CD4-positive, alpha-beta T cell (primary cell): ENCODE measurements around the gene TSSK6. TPM values are rescaled to one million over a fixed set of nuclear protein-coding genes. Genes with fewer than 3 reads are reported as not detected.
A peak's percentile ranks its signal among the peaks of the same experiment; 100 is the strongest.

Experiments
- ATAC-seq: fragments of 200-7000 bp; cut with Tn5 transposase; one replicate; pipeline ENCODE4 v1.10.0; 2022; ENCODE audit warnings: mild to moderate bottlenecking; ENCODE audit not compliant: poor library complexity
- CTCF ChIA-PET: fragments of 350-600 bp; sonication (Branson Sonifier 250); formaldehyde crosslinking; loops from one replicate; lab custom pipeline; 2021; ENCODE audit warnings: antibody characterized with exemption, inconsistent platforms; lab: Charles Lee
- POLR2A ChIA-PET: fragments of 350-600 bp; sonication (Branson Sonifier 250); formaldehyde crosslinking; loops from one replicate; lab custom pipeline; 2021; ENCODE audit warnings: antibody characterized with exemption, inconsistent platforms; lab: Charles Lee
- DNase-seq, 14 experiments: peaks; one replicate each; pipeline ENCODE4 v3.0.0-alpha.2; 2013 to 2020; ENCODE audit warnings: mixed read lengths in 2 of 14
- H3K27ac ChIP-seq, 2 donors: one replicate each; pipeline versions ENCODE4 v1.5.1 to v1.7.0; 2013; ENCODE audit warnings: low read length in 2 of 2, low read depth in 1 of 2, mild to moderate bottlenecking in 1 of 2
- H3K27me3 ChIP-seq, 2 experiments: 1 replicate in 1 of 2; 2 replicates in 1 of 2; pipeline versions ENCODE4 v1.6.1 to v1.7.0; 2013; ENCODE audit warnings: low read length in 2 of 2, control low read depth in 1 of 2, mild to moderate bottlenecking in 1 of 2, moderate library complexity in 1 of 2; ENCODE audit not compliant: insufficient read depth in 2 of 2, control insufficient read depth in 1 of 2
- H3K36me3 ChIP-seq: one replicate; pipeline ENCODE4 v1.6.1; 2013; ENCODE audit warnings: low read length, control low read depth; ENCODE audit not compliant: insufficient read depth
- H3K4me1 ChIP-seq: one replicate; pipeline ENCODE4 v1.6.1; 2013; ENCODE audit warnings: low read length, control low read depth; ENCODE audit not compliant: insufficient read depth
- H3K4me3 ChIP-seq: one replicate; pipeline ENCODE4 v1.5.1; 2013; ENCODE audit warnings: mild to moderate bottlenecking, low read length, moderate library complexity
- H3K9me3 ChIP-seq, 2 experiments: 1 replicate in 1 of 2; 2 replicates in 1 of 2; pipeline versions ENCODE4 v1.6.1 to v1.7.0; 2013; ENCODE audit warnings: low read length in 2 of 2, mild to moderate bottlenecking in 2 of 2, control low read depth in 1 of 2, moderate library complexity in 1 of 2; ENCODE audit not compliant: control insufficient read depth in 1 of 2, insufficient read depth in 1 of 2
- H3K27ac Mint-ChIP-seq: one replicate; pipeline ENCODE4 v1.8.0; 2020; ENCODE audit warnings: mixed read lengths
- H3K27me3 Mint-ChIP-seq: one replicate; pipeline ENCODE4 v1.8.0; 2021; ENCODE audit warnings: mixed read lengths
- H3K36me3 Mint-ChIP-seq: one replicate; pipeline ENCODE4 v1.8.0; 2021; ENCODE audit warnings: low read depth, mixed read lengths
- H3K4me1 Mint-ChIP-seq: one replicate; pipeline ENCODE4 v1.8.0; 2021; ENCODE audit warnings: low read depth, mixed read lengths
- H3K4me3 Mint-ChIP-seq: one replicate; pipeline ENCODE4 v1.8.0; 2020; ENCODE audit warnings: mild to moderate bottlenecking, mixed read lengths
- H3K9me3 Mint-ChIP-seq: one replicate; pipeline ENCODE4 v1.8.0; 2020; ENCODE audit warnings: mixed read lengths
- CTCF ChIP-seq: fragments of 200-600 bp; IDR thresholded peaks from one replicate; pipeline ENCODE4 v1.8.0; 2022; ENCODE audit warnings: antibody characterized with exemption, mild to moderate bottlenecking
- intact Hi-C, 2 experiments: fragments of 100-400 bp; cut with DNase I in 1 of 2; cut with micrococcal nuclease in 1 of 2; formaldehyde crosslinking; loops; one replicate each; pipeline versions ENCODE4 v1.15.1 to v1.9.0; 2023 to 2025; cut with DNase I, micrococcal nuclease
- total RNA-seq, 174 experiments: library from RNA in 2 of 174; stranded (reverse) in 2 of 174; gene quantifications; one replicate each; pipeline ENCODE4 v1.2.3 and lab custom pipeline; 2021 to 2026

Gene TSSK6
- total RNA-seq, 2 experiments from 2014 or later: 3.4 to 5.5 TPM

- CTCF ChIA-PET: interaction anchor here (0.5 to 2.4 kb wide), 12 partner anchors 9 to 485 kb away, joined by 3 to 15 read pairs (median 3); partner anchors contain the start of genes GMIP and NDUFA13
- Histone ChIP-seq H3K4me1 (peaks cover 8% of the 10 kb centered on the region), H3K4me3 (no peak overlapping the region), H3K27me3 (no peaks in the 10 kb centered on the region), H3K9me3 (peaks cover 0 to 5% of the 10 kb centered on the region in 2 experiments), H3K27ac (no peak overlapping the region), H3K36me3 (no peaks in the 10 kb centered on the region)
- Mint-ChIP-seq H3K9me3 (no peaks in the 10 kb centered on the region), H3K27ac (no peak overlapping the region), H3K4me1 (peaks cover 6% of the 10 kb centered on the region), H3K27me3 (no peaks in the 10 kb centered on the region), H3K36me3 (no peaks in the 10 kb centered on the region), H3K4me3 (no peak overlapping the region)
- ATAC-seq (no peak), DNase-seq (no peak)
- POLR2A ChIA-PET: interaction anchor here (0.8 to 1.1 kb wide), 3 partner anchors 12 to 90 kb away, joined by 3 read pairs; partner anchors contain the start of gene GMIP
- intact Hi-C loops: no loop called here
- no peak for TF ChIP-seq CTCF
These were observed 38.3 kb upstream of the TSSK6 start for GRCh38 chr19:19553670-19554069.

- H3K27ac ChIP-seq: no peak overlapping the region
- no peaks in the 10 kb centered on the region for H3K36me3 ChIP-seq
- Mint-ChIP-seq H3K27me3 (no peaks in the 10 kb centered on the region), H3K27ac (no peak overlapping the region), H3K4me1 (peaks cover 4% of the 10 kb centered on the region), H3K36me3 (no peaks in the 10 kb centered on the region), H3K9me3 (no peaks in the 10 kb centered on the region), H3K4me3 (no peak overlapping the region)
- intact Hi-C loops: no loop called here
- peak; percentile 70 for ATAC-seq
- H3K9me3 ChIP-seq: peaks cover 0 to 5% of the 10 kb centered on the region in 2 experiments
- CTCF ChIA-PET: interaction anchor here (0.6 to 2.4 kb wide), 3 partner anchors 21 to 109 kb away, joined by 3 to 9 read pairs (median 6); no protein-coding TSS in a partner anchor
- no peaks in the 10 kb centered on the region for H3K27me3 ChIP-seq
- peak; percentile 31 for TF ChIP-seq CTCF
- H3K4me3 ChIP-seq: no peak overlapping the region
- POLR2A ChIA-PET: no interaction called here
- H3K4me1 ChIP-seq: peaks cover 8% of the 10 kb centered on the region
- DNase-seq: peak in 4 of 14 experiments; percentile 30 to 53 (median 42)
These were observed 37.5 kb upstream of the TSSK6 start for GRCh38 chr19:19552798-19553197.

GRCh38 chr19:19551853-19552192 is 36.5 kb upstream of the TSSK6 start:
- DNase-seq (no peak), ATAC-seq (no peak)
- CTCF ChIA-PET: interaction anchor here (0.5 to 1.9 kb wide), 2 partner anchors 20 to 106 kb away, joined by 4 to 9 read pairs; no protein-coding TSS in a partner anchor
- Histone ChIP-seq H3K27ac (no peak overlapping the region), H3K27me3 (no peaks in the 10 kb centered on the region), H3K4me1 (peaks cover 8% of the 10 kb centered on the region), H3K36me3 (no peaks in the 10 kb centered on the region), H3K4me3 (no peak overlapping the region), H3K9me3 (peaks cover 0 to 5% of the 10 kb centered on the region in 2 experiments)
- intact Hi-C loops: no loop called here
- no peak for TF ChIP-seq CTCF
- no peaks in the 10 kb centered on the region for H3K27me3 Mint-ChIP-seq
- peaks cover 4% of the 10 kb centered on the region for H3K4me1 Mint-ChIP-seq
- no peaks in the 10 kb centered on the region for H3K36me3 Mint-ChIP-seq
- H3K9me3 Mint-ChIP-seq: no peaks in the 10 kb centered on the region
- no peak overlapping the region for H3K4me3 Mint-ChIP-seq
- H3K27ac Mint-ChIP-seq: no peak overlapping the region
- POLR2A ChIA-PET: interaction anchor here (1.2 kb wide), 1 partner anchor 54 kb away, joined by 3 read pairs; no protein-coding TSS in a partner anchor
